ENCODE measurements around the gene HIKESHI. TPM values are rescaled to one million over a fixed set of nuclear protein-coding genes. Genes with fewer than 3 reads are reported as not detected.

The HIKESHI gene
- total and polyA plus RNA-seq, 2 of the 13 experiments (the other 11 are each of a cell fraction or from before 2014, with no cell fraction given), result 67.8 to 74.8 TPM

DNA sequence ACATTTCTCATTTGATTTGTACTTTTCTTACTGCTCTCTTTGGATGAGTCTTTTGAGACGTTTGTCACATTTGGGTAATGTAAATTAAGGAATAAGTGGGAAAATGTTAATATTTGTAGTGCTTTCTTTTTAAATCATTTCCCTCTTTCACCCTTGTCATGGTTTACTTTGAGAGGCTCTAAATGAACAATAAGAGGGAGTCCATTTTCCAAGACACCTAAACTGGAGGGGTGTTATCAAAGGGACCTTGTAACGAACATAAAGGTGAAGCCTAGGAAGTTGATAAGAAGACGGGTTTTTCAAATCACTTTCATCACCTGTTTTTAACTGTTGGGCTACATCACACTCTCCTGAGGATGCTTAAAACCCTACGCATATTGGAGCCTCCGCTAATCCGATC is 45.4 kb upstream of the HIKESHI start:
- intact Hi-C loops (cut with micrococcal nuclease; ENCODE audit: unreplicated experiment), result no loop called here
- Histone ChIP-seq H3K79me2 (ENCODE audit: insufficient read depth, low read length) (peaks cover 28% of the 10 kb centered on the region), H3K9ac (ENCODE audit: insufficient read depth, low read depth, low read length) (no peak overlapping the region), H4K20me1 (ENCODE audit: insufficient read depth, low read length) (no peaks in the 10 kb centered on the region), H3K4me3 (replicated peaks in 1 of 3; ENCODE audit: insufficient read depth in 1 of 3, low read depth in 2 of 3, low read length in 3 of 3) (no peak overlapping the region), H3K4me1 (ENCODE audit: insufficient read depth, low read length) (peaks cover 7% of the 10 kb centered on the region), H3K36me3 (replicated peaks in 1 of 2; ENCODE audit: control insufficient read depth in 1 of 2, insufficient read depth in 2 of 2, low read length in 2 of 2) (peaks cover 4 to 38% of the 10 kb centered on the region in 2 experiments), H3K9me3 (ENCODE audit: low read length) (no peaks in the 10 kb centered on the region), H3K4me2 (ENCODE audit: low read depth, low read length) (no peak overlapping the region), H3K27ac (ENCODE audit: extremely low read length, insufficient read depth, low read length) (no peak overlapping the region), H3K27me3 (ENCODE audit: control insufficient read depth in 1 of 2, insufficient read depth in 2 of 2, low read length in 2 of 2) (no peaks in the 10 kb centered on the region), H2AFZ (ENCODE audit: low read length) (no peak overlapping the region)
- CTCF ChIA-PET (ENCODE audit: low intra/inter-chr PET ratio, low total read pairs), result no interaction called here
- TF ChIP-seq HMGA1 (CRISPR knock-in tag; conservative IDR thresholded peaks at IDR 0.05) (no peak), ZSCAN31 (CRISPR knock-in tag; IDR thresholded peaks at IDR 0.05; ENCODE audit: low read depth) (no peak), SOX5 (CRISPR knock-in tag; IDR thresholded peaks at IDR 0.05; ENCODE audit: borderline replicate concordance) (no peak), ZFP36L2 (CRISPR knock-in tag; IDR thresholded peaks at IDR 0.05) (no peak)
- DNase-seq (ENCODE audit: low spot score), result no peak
- WGBS (ENCODE audit: low lambda C conversion rate), result 68% methylated on average over 6 of the region's 6 CpGs
- no peak for ATAC-seq
- POLR2A ChIA-PET, result no interaction called here
- FAIRE-seq, result no peak
- in situ Hi-C loops (cut with HindIII; ENCODE audit: extremely low pct_ligation_motif_present, low pct_unique_long_range_greater_than_20kb), result loop anchor here (25.0 kb wide), 1 partner anchor 619 kb away; the partner anchor contains the start of genes DLG2, TMEM126A and TMEM126B
- no TSS peak for BruUV-seq (replicated peaks)

DNA sequence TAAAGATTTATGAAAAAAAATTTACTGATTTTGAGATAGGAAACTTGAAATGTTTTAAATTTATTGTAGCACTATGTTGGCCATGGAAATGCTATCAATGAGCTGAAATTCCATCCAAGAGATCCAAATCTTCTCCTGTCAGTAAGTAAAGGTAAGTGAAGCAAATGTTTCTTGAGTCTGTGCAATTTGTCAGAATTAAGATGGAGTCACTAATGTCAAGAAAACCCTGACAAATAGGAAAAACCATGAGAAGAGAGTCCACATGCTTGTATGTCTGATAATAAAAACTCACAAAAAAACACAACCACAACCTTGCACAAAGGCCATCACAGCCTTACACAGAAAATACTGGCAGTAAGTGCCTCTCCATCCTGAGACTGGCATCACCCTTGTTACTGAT is 44.6 kb upstream of the HIKESHI start:
- in situ Hi-C loops (cut with HindIII; ENCODE audit: extremely low pct_ligation_motif_present, low pct_unique_long_range_greater_than_20kb), result loop anchor here (25.0 kb wide), 1 partner anchor 620 kb away; the partner anchor contains the start of genes DLG2, TMEM126A and TMEM126B
- DNase-seq (ENCODE audit: low spot score) (no peak), FAIRE-seq (no peak), ATAC-seq (no peak)
- peaks cover 4 to 41% of the 10 kb centered on the region in 2 experiments for H3K36me3 ChIP-seq (replicated peaks in 1 of 2; ENCODE audit: control insufficient read depth in 1 of 2, insufficient read depth in 2 of 2, low read length in 2 of 2)
- POLR2A ChIA-PET, result no interaction called here
- TF ChIP-seq SETDB1 (CRISPR knock-in tag; IDR thresholded peaks at IDR 0.05; ENCODE audit: borderline replicate concordance), result no peak
- TF ChIP-seq SSRP1 (CRISPR knock-in tag; IDR thresholded peaks at IDR 0.05), result no peak
- TF ChIP-seq, protein P1, sequence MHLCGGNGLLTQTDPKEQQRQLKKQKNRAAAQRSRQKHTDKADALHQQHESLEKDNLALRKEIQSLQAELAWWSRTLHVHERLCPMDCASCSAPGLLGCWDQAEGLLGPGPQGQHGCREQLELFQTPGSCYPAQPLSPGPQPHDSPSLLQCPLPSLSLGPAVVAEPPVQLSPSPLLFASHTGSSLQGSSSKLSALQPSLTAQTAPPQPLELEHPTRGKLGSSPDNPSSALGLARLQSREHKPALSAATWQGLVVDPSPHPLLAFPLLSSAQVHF (CRISPR knock-in tag; IDR thresholded peaks at IDR 0.05), result no peak
- TF ChIP-seq PRMT3 (CRISPR knock-in tag; IDR thresholded peaks at IDR 0.05; ENCODE audit: borderline replicate concordance, low read depth), result no peak
- no peak for TF ChIP-seq KLF15 (CRISPR knock-in tag; IDR thresholded peaks at IDR 0.05; ENCODE audit: borderline replicate concordance)
- TF ChIP-seq NCOA2 (CRISPR knock-in tag; IDR thresholded peaks at IDR 0.05), result no peak
- TF ChIP-seq, protein P2, sequence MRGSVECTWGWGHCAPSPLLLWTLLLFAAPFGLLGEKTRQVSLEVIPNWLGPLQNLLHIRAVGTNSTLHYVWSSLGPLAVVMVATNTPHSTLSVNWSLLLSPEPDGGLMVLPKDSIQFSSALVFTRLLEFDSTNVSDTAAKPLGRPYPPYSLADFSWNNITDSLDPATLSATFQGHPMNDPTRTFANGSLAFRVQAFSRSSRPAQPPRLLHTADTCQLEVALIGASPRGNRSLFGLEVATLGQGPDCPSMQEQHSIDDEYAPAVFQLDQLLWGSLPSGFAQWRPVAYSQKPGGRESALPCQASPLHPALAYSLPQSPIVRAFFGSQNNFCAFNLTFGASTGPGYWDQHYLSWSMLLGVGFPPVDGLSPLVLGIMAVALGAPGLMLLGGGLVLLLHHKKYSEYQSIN (CRISPR knock-in tag; IDR thresholded peaks at IDR 0.05; ENCODE audit: borderline replicate concordance), result no peak
- TF ChIP-seq ZNF251 (CRISPR knock-in tag; IDR thresholded peaks at IDR 0.05), result no peak
- TF ChIP-seq TOE1 (CRISPR knock-in tag; IDR thresholded peaks at IDR 0.05), result no peak
- TF ChIP-seq JUND (CRISPR knock-in tag; IDR thresholded peaks at IDR 0.05), result no peak
- TF ChIP-seq ZNF674 (CRISPR knock-in tag; IDR thresholded peaks at IDR 0.05; ENCODE audit: low read depth), result no peak
- TF ChIP-seq, protein P3, sequence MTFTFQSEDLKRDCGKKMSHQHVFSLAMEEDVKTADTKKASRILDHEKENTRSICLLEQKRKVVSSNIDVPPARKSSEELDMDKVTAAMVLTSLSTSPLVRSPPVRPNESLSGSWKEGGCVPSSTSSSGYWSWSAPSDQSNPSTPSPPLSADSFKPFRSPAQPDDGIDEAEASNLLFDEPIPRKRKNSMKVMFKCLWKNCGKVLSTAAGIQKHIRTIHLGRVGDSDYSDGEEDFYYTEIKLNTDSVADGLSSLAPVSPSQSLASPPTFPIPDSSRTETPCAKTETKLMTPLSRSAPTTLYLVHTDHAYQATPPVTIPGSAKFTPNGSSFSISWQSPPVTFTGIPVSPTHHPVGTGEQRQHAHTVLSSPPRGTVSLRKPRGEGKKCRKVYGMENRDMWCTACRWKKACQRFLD (CRISPR knock-in tag; IDR thresholded peaks at IDR 0.05; ENCODE audit: borderline replicate concordance), result no peak
- TF ChIP-seq NONO (IDR thresholded peaks at IDR 0.05), result no peak
- no peak for TF ChIP-seq NONO (CRISPR knock-in tag; conservative IDR thresholded peaks at IDR 0.05)
- H3K4me2 ChIP-seq (ENCODE audit: low read depth, low read length), result no peak overlapping the region
- H3K4me3 ChIP-seq (replicated peaks in 1 of 3; ENCODE audit: insufficient read depth in 1 of 3, low read depth in 2 of 3, low read length in 3 of 3), result no peak overlapping the region
- CTCF ChIA-PET (ENCODE audit: low intra/inter-chr PET ratio, low total read pairs), result no interaction called here
- no TSS peak for BruUV-seq (replicated peaks)
- peaks cover 20% of the 10 kb centered on the region for H3K79me2 ChIP-seq (ENCODE audit: insufficient read depth, low read length)
- H3K27me3 ChIP-seq (ENCODE audit: control insufficient read depth in 1 of 2, insufficient read depth in 2 of 2, low read length in 2 of 2), result no peaks in the 10 kb centered on the region
- intact Hi-C loops (cut with micrococcal nuclease; ENCODE audit: unreplicated experiment), result no loop called here
- no peaks in the 10 kb centered on the region for H3K9me3 ChIP-seq (ENCODE audit: low read length)
- H2AFZ ChIP-seq (ENCODE audit: low read length), result no peak overlapping the region
- peaks cover 6% of the 10 kb centered on the region for H3K4me1 ChIP-seq (ENCODE audit: insufficient read depth, low read length)
- no peak overlapping the region for H3K27ac ChIP-seq (ENCODE audit: extremely low read length, insufficient read depth, low read length)
- H3K9ac ChIP-seq (ENCODE audit: insufficient read depth, low read depth, low read length), result no peak overlapping the region
- H4K20me1 ChIP-seq (ENCODE audit: insufficient read depth, low read length), result no peaks in the 10 kb centered on the region

Data from HepG2 (cell line).